Stimulated activated naive CD8-positive, alpha-beta T cell treated with anti-CD3 and anti-CD28 coated beads, Interleukin-15, amount 100 ng/mL, for 72 hours (primary cell): ENCODE results near the gene CDC27.

Experiments
- ATAC-seq: fragments of 150-1000 bp; cut with Tn5 transposase; 2 replicates; pipeline ENCODE4 v1.10.0; 2021; ENCODE audit warnings: mild to moderate bottlenecking, moderate library complexity
- DNase-seq, 2 donors: peaks; one replicate each; pipeline ENCODE4 v3.0.0; 2021 to 2022
- H3K27ac Mint-ChIP-seq, 2 donors: one replicate each; pipeline ENCODE4 v1.8.0; 2022; ENCODE audit warnings: mild to moderate bottlenecking in 2 of 2, mixed read lengths in 2 of 2, moderate library complexity in 2 of 2
- H3K27me3 Mint-ChIP-seq: one replicate; pipeline ENCODE4 v1.8.0; 2022; ENCODE audit warnings: mixed read lengths
- H3K4me1 Mint-ChIP-seq: one replicate; pipeline ENCODE4 v1.8.0; 2022; ENCODE audit warnings: mild to moderate bottlenecking, mixed read lengths
- H3K4me3 Mint-ChIP-seq, 2 donors: one replicate each; pipeline ENCODE4 v1.8.0; 2022; ENCODE audit warnings: mild to moderate bottlenecking in 2 of 2, mixed read lengths in 2 of 2, moderate library complexity in 1 of 2
- H3K9me3 Mint-ChIP-seq, 2 donors: one replicate each; pipeline ENCODE4 v1.8.0; 2022; ENCODE audit warnings: mixed read lengths in 2 of 2

The CDC27 gene

DNA sequence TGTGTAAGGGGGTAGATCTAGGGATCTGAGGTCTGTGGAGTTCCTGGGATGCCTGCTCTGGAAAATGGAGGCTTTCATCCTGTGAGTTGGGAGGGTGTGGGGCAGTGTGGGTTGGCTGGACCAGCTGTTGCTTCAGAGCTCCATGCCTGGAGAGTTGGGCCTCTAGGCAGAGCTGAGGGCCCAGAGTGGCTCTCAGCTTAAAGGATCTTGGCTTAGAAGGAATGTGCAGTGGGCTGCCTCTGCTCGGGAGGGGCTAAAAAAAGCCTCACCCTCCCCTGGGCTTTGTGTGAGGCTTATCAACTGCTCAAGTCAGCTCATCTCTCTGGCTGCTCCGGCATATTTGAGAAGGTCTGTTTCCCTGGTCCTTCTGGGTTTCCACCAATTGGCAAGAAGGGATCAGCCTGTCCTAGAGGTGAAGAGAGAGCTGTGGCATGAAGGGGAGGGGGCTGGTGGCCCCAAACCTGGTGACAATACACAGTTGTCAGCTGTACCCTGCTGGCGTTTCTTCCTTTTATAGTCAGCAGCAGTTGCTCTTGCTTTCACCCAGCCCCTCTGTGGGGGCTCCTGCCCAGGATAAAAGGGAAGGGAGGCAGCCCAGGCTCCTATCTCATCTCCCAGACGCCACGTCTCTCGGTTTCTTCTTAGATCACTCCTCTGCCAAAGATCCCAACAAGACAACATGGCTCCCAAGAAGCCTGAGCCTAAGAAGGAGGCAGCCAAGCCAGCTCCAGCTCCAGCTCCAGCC lies 19.8 kb upstream of the CDC27 start, which contains the start of gene MYL4:
Gene MYL4 (plus strand): TSS at position 605 of the 745 bp plus-strand sequence. CDS start 75 bp downstream, at position 680.
- no peak within 1 kb of the TSS for H3K27ac Mint-ChIP-seq
- ATAC-seq = no peak
- no peaks in the 10 kb centered on the region for H3K9me3 Mint-ChIP-seq
- H3K27me3 Mint-ChIP-seq = peaks cover 8% of the 10 kb centered on the region
- no peak within 1 kb of the TSS for H3K4me3 Mint-ChIP-seq
- no peak for DNase-seq
- peaks cover 40% of the 10 kb centered on the region for H3K4me1 Mint-ChIP-seq

DNA sequence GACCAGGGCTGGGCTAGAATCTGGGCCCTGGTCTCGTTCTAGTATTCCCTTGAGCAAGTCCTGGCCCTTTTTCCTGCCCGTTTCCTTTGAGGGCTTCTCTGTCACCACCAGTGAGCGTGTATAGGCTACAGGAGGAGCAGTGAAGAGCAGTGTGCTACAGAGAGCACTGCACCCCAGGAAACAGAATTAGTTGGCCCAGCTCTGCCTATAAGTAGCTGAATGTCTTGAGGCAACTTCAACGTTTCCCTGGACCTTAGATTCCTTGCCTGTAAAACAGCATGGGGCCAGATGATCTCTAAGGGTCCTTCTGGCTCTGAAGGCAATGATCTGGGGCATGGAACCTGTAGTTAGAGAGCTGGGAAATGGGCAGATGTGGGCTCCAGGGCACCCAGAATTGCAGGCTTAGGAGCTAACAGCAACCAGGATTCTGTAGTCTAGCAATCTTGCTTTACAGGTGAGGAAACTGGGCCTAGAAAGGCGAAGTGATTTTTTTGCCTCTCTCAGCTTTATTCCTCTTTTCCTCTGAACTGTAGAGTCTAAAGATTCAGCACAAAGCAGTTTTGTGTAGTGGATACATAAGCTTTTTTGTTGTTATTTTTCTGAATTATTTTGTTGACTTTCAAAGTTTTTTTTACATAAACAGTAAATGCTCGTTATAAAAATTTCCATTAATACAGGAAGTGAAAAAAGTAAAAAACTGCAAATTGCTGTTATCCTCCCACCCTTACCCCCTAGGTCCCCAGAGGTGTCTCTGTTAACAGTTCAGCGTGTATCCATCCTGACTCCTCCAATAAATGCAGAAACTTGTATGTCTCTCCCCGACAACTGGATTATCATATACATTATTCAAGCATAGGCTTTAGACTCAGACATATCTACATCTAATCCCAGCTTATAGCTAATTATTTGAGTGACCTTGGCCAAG lies 18.3 kb upstream of the CDC27 start:
- peaks cover 4% of the 10 kb centered on the region for H3K27me3 Mint-ChIP-seq
- ATAC-seq (no peak), DNase-seq (no peak)
- H3K9me3 Mint-ChIP-seq = no peaks in the 10 kb centered on the region
- no peak overlapping the region for H3K4me3 Mint-ChIP-seq
- H3K27ac Mint-ChIP-seq = no peak overlapping the region
- H3K4me1 Mint-ChIP-seq = peaks cover 47% of the 10 kb centered on the region

DNA sequence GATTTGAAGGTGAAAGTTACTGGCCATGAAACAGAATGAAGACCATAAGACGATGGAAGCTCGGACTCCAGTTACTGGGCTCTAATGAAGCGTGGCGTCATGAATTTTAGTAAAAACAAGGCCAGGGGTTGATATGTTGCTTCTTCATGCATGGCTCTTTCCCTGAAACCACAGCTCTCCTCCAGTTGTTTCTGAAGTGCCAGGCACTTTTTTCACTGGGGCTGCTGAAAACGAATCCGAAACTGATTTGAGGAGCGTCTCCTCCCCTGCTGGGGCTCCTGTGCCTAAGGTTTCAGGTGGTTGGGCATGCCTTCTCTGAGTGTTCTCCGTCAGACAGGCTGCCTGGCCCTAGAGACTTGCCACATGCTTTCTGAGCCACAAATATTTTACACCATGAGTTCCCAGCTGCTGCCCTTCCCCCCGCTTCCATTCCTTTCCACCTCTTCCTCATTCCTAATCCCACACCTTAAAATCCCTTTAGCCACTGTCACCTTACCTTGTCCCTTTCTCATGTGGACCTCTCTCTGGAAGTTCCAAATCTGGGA lies 16.4 kb upstream of the CDC27 start:
- no peaks in the 10 kb centered on the region for H3K9me3 Mint-ChIP-seq
- ATAC-seq (peak; percentile 72), DNase-seq (peak; percentile 34 to 64)
- H3K4me1 Mint-ChIP-seq = peaks cover 49% of the 10 kb centered on the region
- peak overlapping the region; percentile 7 to 55 for H3K27ac Mint-ChIP-seq
- H3K4me3 Mint-ChIP-seq = peak overlapping the region; percentile 60 to 74
- H3K27me3 Mint-ChIP-seq = no peaks in the 10 kb centered on the region

DNA sequence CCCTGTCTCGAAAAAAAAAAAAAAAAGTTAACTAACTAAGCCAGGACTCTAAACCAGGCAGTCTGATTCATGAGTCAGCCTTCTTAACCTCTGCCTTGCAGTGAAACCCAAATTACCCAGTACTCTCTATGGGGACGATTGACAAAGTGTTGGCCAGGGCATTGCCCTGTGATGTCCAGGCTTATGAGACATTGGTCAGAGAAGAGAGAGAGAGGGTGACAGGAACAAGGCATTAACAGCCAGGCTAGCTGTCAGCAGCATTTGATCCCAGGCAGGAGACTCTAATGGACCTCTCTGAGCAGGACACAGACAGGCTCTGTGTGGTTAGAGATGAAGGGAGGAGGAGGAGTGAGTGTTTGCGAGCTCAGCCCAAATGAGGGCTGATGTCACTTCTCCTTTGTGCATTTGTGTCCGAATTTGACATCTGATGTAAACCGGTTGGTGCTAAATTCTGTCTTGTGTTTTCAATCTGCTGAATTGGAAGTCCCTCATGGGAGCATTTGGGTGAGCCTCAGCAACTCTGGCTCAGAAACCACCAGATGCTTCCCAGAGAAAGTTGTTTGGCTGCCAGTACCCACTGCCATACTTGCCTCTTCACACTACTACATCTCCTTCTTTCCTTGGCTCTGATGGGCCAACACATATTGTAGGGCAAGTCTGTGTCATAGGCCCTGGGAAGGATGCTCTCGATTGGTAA lies 15.8 kb upstream of the CDC27 start:
- no peaks in the 10 kb centered on the region for H3K9me3 Mint-ChIP-seq
- no peaks in the 10 kb centered on the region for H3K27me3 Mint-ChIP-seq
- H3K4me1 Mint-ChIP-seq = peaks cover 55% of the 10 kb centered on the region
- DNase-seq (peak; percentile 37 to 38), ATAC-seq (peak; percentile 75)
- peak overlapping the region; percentile 38 to 70 for H3K27ac Mint-ChIP-seq
- H3K4me3 Mint-ChIP-seq = peak overlapping the region; percentile 60 to 74

DNA sequence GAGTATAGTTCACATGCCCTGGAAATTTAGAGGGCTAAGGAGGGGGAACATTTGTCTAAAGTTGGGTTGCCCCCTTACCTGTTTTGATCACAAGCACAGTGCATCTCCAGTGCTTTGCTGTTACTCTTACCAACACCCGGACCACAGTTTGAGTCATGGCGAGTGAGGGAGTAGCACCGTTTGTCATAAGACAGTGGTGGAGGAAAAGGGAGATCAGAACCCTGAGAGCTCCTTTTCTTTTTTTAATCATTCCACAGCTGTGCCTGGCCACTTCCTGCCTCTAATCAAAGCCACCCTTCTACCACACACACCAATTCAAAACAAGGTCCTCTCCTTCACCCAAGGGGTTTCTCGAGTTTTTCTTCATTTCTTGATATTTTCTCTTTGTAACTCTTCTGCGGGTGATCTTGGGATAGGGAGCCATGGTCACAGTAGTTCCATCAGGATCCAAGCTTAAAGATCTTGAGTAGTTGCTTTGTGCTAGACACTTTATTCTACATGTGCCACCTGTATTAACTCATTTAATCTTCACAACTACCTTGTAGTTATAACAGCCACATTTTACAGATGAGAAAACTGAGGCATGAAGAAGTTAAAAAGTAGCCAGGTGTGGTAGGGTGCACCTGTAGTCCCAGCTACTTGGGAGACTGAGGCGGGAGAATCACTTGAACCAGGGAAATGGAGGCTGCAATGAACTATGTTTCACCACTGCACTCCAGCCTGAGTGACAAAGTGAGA lies 15.1 kb upstream of the CDC27 start:
- no peaks in the 10 kb centered on the region for H3K9me3 Mint-ChIP-seq
- peak overlapping the region; percentile 38 to 70 for H3K27ac Mint-ChIP-seq
- DNase-seq (peak; percentile 50 to 73), ATAC-seq (peak; percentile 91)
- peaks cover 58% of the 10 kb centered on the region for H3K4me1 Mint-ChIP-seq
- no peaks in the 10 kb centered on the region for H3K27me3 Mint-ChIP-seq
- peak overlapping the region; percentile 60 to 74 for H3K4me3 Mint-ChIP-seq

DNA sequence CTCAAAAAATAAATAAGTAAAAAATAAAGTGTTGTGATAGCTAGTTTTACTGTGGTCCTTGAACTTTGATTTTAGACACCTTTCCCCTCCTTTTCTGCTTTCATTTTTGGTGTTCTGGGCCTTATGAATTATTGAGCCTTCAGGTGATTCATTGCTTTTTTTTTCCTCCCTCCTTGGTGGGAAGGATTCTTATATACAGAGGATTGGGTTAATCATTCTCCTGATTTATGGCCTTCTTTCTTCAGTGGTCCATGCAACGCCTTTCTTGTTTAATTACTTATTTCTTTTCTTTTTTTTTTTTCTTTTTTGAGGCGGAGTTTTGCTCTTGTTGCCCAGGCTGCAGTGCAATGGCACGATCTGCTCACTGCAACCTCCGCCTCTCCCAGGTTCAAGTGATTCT lies 12.1 kb upstream of the CDC27 start:
- Mint-ChIP-seq H3K4me3 (no peak overlapping the region), H3K27ac (no peak overlapping the region), H3K9me3 (no peaks in the 10 kb centered on the region), H3K4me1 (peaks cover 47% of the 10 kb centered on the region), H3K27me3 (peaks cover 8% of the 10 kb centered on the region)
- no peak for DNase-seq
- no peak for ATAC-seq

DNA sequence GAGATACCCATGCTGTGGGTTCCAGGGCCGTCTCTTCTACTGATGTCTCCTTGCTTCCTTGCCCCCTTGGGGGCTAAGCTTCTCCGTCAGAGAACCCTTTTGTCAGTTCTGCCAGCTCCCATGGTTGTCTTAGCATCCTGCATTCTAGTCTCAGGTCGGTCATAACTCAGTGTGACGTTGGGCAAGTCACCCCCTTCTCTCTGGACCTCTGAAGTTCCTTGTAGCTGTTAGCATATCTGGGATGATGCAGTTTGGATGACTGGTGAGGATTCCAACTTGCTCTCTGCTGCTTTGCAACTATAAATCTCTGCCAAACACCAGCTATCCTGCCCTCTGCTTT lies 11.2 kb upstream of the CDC27 start:
- no peak for ATAC-seq
- H3K27me3 Mint-ChIP-seq = peaks cover 8% of the 10 kb centered on the region
- H3K4me3 Mint-ChIP-seq = no peak overlapping the region

DNA sequence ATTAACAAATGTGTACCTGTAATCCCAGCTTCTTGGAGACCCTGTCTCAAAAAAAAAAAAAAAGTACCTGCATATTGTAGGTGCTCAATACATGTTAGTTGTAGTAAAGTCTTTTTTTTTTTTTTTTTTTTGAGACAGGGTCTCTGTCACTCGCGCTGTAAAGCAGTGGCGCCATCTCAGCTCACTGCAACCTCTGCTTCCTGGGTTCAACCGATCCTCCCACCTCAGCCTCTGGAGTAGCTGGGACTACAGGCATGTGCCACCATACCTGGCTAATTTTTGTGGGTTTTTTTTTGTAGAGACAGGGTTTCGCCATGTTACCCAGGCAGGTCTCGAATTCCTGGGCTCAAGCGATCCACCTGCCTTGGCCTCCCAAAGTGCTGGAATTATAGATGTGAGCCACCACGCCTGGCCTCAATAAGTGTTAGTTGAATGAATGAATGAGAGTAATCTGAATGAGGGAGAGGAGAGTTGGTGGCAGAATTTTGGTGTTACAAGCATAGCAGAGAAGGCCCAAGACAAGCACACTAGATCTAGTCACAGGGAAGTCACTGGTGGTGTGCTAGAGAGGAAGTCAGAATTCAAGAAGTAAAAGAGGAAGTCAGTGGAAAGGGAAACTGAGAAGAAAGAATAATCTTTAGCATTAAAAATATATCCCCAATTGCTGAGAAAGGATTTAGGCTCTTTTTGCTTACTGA lies 10.7 kb upstream of the CDC27 start:
- DNase-seq (no peak), ATAC-seq (no peak)
- H3K9me3 Mint-ChIP-seq = no peaks in the 10 kb centered on the region
- H3K27me3 Mint-ChIP-seq = peaks cover 8% of the 10 kb centered on the region
- H3K27ac Mint-ChIP-seq = peak overlapping the region in 1 of 2 donors; percentile 39
- no peak overlapping the region for H3K4me3 Mint-ChIP-seq
- peaks cover 33% of the 10 kb centered on the region for H3K4me1 Mint-ChIP-seq

More for the DNA sequence above, 11.2 kb upstream of the CDC27 start:
- no peak for DNase-seq
- H3K4me1 Mint-ChIP-seq = peaks cover 38% of the 10 kb centered on the region
- H3K27ac Mint-ChIP-seq = peak overlapping the region in 1 of 2 donors; percentile 39
- no peaks in the 10 kb centered on the region for H3K9me3 Mint-ChIP-seq

DNA sequence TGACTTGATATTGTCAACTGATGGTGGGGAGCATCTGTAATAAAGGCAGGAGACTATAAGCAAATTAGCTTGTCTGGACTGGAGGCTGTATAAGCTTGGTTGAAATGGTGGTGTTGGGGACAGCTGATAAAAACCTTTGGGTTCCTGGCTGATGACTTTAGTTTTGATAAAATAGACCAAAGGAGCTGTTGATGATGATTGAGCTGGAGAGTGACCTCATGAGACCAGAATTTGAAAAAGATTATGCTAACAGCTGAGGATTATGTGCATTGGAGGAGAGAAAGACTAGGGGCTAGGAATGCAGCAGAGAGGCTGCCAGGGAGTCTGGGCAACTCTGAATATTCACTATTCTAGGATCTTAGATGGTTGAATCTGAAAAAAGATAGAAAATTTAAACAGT lies 8.7 kb upstream of the CDC27 start:
- Mint-ChIP-seq H3K4me1 (peaks cover 15% of the 10 kb centered on the region), H3K27ac (no peak overlapping the region), H3K9me3 (no peaks in the 10 kb centered on the region), H3K4me3 (no peak overlapping the region), H3K27me3 (peaks cover 8% of the 10 kb centered on the region)
- DNase-seq (no peak), ATAC-seq (no peak)

DNA sequence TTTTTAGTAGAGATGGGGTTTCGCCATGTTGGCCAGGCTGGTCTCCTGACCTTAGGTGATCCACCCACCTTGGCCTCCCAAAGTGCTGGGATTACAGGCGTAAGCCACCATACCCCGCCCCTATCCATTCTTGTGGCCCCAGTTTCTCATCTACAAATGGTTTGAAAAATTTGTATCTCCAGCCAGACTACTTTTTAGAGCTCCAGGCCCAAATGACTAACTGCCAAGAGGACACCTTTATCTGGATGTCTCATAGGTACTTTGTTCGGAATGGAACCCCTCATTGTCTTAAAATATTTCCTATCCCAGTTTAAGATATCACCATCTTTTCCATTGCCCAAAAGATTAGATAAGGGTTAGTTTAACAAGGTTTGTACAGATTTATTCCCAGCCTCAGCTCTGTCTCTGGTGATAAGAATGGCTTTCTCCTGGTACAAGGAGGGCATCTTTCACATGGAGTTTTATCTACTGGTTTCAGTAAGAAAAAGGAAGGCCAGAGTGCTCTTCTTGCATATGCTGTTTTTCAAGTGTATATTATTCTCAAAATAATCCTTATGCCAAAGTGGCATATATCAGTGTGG lies 4.9 kb upstream of the CDC27 start:
- H3K4me1 Mint-ChIP-seq = peaks cover 20% of the 10 kb centered on the region
- ATAC-seq (no peak), DNase-seq (no peak)
- H3K27ac Mint-ChIP-seq = no peak overlapping the region
- peaks cover 8% of the 10 kb centered on the region for H3K27me3 Mint-ChIP-seq
- H3K4me3 Mint-ChIP-seq = no peak overlapping the region
- no peaks in the 10 kb centered on the region for H3K9me3 Mint-ChIP-seq

DNA sequence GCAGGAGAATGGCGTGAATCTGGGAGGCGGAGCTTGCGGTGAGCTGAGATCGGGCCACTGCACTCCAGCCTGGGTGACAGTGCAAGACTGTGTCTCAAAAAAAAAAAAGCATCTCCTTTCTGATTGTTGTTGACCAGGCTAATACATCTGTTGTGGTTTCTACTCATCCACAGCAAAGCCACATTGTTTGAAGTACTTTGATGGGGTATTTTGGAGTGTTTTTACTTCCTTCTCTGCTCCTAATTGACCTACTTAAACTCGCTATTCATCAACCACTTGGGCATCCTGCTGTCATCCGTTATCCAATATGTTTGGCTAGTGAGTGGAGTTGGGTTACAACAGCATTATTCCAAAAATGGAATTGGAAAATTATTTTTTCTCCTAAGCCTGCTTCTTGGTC lies 3.5 kb upstream of the CDC27 start:
- Mint-ChIP-seq H3K27ac (no peak overlapping the region), H3K27me3 (peaks cover 3% of the 10 kb centered on the region), H3K9me3 (no peaks in the 10 kb centered on the region), H3K4me3 (no peak overlapping the region), H3K4me1 (peaks cover 20% of the 10 kb centered on the region)
- no peak for ATAC-seq
- no peak for DNase-seq

DNA sequence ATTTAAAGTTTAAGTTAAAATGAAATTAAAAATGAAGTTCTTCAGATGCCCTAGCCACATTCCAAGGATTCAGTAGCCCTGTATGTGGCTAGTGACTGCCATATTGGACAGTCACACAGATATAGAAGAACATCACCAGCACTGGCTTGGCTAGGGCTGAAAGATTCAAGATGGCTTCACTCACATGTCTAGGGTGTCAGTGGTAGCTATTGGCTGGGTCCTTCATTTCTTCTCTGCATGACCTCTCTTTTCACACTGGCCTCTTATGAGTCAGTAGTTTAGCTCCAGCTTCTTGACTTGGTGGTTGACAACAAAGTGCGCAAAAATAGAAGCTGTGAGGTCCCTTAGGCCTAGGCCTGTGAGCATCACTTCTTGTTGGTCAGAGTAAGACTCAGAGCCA lies 1.7 kb upstream of the CDC27 start:
- Mint-ChIP-seq H3K27me3 (no peaks in the 10 kb centered on the region), H3K27ac (no peak overlapping the region), H3K4me1 (peaks cover 31% of the 10 kb centered on the region), H3K9me3 (no peaks in the 10 kb centered on the region), H3K4me3 (no peak overlapping the region)
- DNase-seq = no peak
- ATAC-seq = no peak

DNA sequence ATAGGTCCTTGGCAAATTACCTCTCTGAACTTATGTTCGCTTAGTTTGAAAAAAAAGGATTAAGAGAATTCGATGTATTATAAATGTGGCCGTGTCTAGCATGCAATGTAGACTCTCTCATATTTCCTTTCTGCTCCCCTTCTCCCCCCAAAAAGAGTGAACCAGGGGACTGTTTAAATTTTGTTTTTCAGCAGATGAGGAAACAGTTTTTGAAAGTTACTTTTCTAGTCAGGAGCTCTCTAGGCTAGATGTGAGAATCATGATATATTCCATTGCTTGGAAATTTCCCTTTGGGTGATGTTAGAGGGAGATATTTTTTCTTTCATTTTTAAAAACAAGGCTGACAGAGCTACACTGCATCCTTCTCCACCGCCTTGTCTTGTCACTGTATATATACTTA lies 1.1 kb upstream of the CDC27 start:
- Mint-ChIP-seq H3K9me3 (no peaks in the 10 kb centered on the region), H3K27ac (no peak overlapping the region), H3K27me3 (no peaks in the 10 kb centered on the region), H3K4me3 (peak overlapping the region; percentile 95 to 98), H3K4me1 (peaks cover 32% of the 10 kb centered on the region)
- DNase-seq (no peak), ATAC-seq (no peak)

DNA sequence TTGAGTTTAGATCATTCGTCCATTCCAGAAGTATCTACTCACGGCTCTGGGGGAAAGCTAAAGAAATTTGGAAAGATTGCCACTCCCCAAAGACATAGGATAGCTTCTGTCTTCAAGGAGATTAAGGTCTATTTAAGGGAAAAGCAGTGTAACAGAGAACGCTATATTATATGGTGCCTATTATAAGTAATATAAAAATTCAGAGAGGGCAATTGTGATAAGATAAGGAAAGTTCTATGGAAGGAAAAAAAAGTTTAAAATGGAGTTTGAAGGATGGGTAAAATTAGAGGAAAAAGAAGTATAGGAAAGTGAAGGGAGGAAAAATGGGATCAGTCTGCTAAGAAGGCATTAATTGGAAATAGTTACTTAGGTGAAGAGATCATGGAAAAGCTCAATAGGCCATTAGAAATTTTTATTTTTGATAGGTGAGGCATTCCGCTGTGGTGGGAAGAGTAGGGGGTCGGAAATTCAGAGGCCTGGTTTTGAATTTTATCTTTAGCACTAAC lies 690 bp upstream of the CDC27 start:
- H3K27ac Mint-ChIP-seq = peak overlapping the region; percentile 98 to 100
- H3K27me3 Mint-ChIP-seq = no peaks in the 10 kb centered on the region
- H3K9me3 Mint-ChIP-seq = no peaks in the 10 kb centered on the region
- no peak for DNase-seq
- no peak for ATAC-seq
- H3K4me1 Mint-ChIP-seq = peaks cover 33% of the 10 kb centered on the region
- peak overlapping the region; percentile 95 to 98 for H3K4me3 Mint-ChIP-seq
